ENCODE data around the gene GSTM2. TPM values are rescaled to one million over a fixed set of nuclear protein-coding genes. Genes with fewer than 3 reads are reported as not detected.

The GSTM2 gene
- total RNA-seq, 1 experiment from 2014 or later = 14.9 TPM

GRCh38 chr1:109620841-109621286, 47.0 kb upstream of the GSTM2 start:
- peak overlapping the region; percentile 97 for H3K4me2 ChIP-seq (ENCODE audit: insufficient read depth, insufficient read length, low read length)
- Mint-ChIP-seq H3K27ac (peak overlapping the region in 1 of 3 experiments; percentile 64; a peak in 2 of 7 replicates), H3K4me3 (peak overlapping the region; percentile 93 to 94), H3K36me3 (ENCODE audit: insufficient read depth in 1 of 3, low read depth in 3 of 3) (no peaks in the 10 kb centered on the region; a peak in 1 of 7 replicates), H3K9me3 (no peaks in the 10 kb centered on the region), H3K27me3 (ENCODE audit: low read depth) (no peaks in the 10 kb centered on the region; the same call in 1 of the 2 replicates), H3K4me1 (peaks cover 41 to 55% of the 10 kb centered on the region in 2 experiments)
- no peaks in the 10 kb centered on the region; the same call in 1 of the 2 replicates for H3K4me1 ChIP-seq (ENCODE audit: insufficient read depth, low read length)
- peak; percentile 93 for DNase-seq
- no peak overlapping the region for H3K23ac ChIP-seq (ENCODE audit: insufficient read length, low read depth, low read length)
- H2BK5ac ChIP-seq (ENCODE audit: insufficient read length, low read length) = no peak overlapping the region
- H3K27ac ChIP-seq (ENCODE audit: insufficient read length, low read depth, low read length) = no peak overlapping the region
- peaks cover 2% of the 10 kb centered on the region for H4K20me1 ChIP-seq (ENCODE audit: control insufficient read depth, insufficient read depth, insufficient read length)
- no peak overlapping the region for H2BK120ac ChIP-seq (ENCODE audit: low read depth, low read length, poor library complexity, severe bottlenecking)
- peaks cover 12% of the 10 kb centered on the region for H3K23me2 ChIP-seq (ENCODE audit: insufficient read length, low read depth, low read length, poor library complexity, severe bottlenecking)
- no peak overlapping the region for H3K56ac ChIP-seq (ENCODE audit: insufficient read length, low read depth, low read length)
- no peak overlapping the region for H2AK5ac ChIP-seq (ENCODE audit: insufficient read length, low read length)
- H3K9ac ChIP-seq (ENCODE audit: extremely low read depth, insufficient read length, low read length) = peak overlapping the region; percentile 35
- no peak overlapping the region for H3K14ac ChIP-seq (ENCODE audit: insufficient read depth, low read length)
- H4K8ac ChIP-seq (replicated peaks; ENCODE audit: insufficient read length, low read depth, low read length) = no peak overlapping the region
- no peak overlapping the region for H2BK20ac ChIP-seq (ENCODE audit: low read depth, low read length, poor library complexity, severe bottlenecking)
- no peak overlapping the region for H4K5ac ChIP-seq (ENCODE audit: insufficient read length, low read depth, low read length)
- H3K4ac ChIP-seq (ENCODE audit: low read depth, low read length) = no peak overlapping the region
- H3K9me3 ChIP-seq (ENCODE audit: control insufficient read depth, low read depth, low read length) = no peaks in the 10 kb centered on the region
- H4K91ac ChIP-seq (ENCODE audit: insufficient read length, low read depth, low read length) = no peak overlapping the region
- WGBS (ENCODE audit: extremely low coverage, insufficient read length, low lambda C conversion rate) = no CpG with 5 or more reads among the region's 18 CpGs
- no peak overlapping the region for H2BK12ac ChIP-seq (ENCODE audit: insufficient read length, low read depth, low read length)
- no peak overlapping the region for H2AFZ ChIP-seq (ENCODE audit: low read length)
- H3T11ph ChIP-seq (ENCODE audit: low read length) = no peak overlapping the region
- no peaks in the 10 kb centered on the region for H3K27me3 ChIP-seq (ENCODE audit: insufficient read depth, low read length)
- H3K18ac ChIP-seq (ENCODE audit: insufficient read length, low read depth, low read length) = no peak overlapping the region
- H3K79me2 ChIP-seq (ENCODE audit: insufficient read depth, low read length) = peaks cover 6% of the 10 kb centered on the region; the same call in 1 of the 2 replicates
- H2BK15ac ChIP-seq (ENCODE audit: low read depth, low read length) = no peak overlapping the region
- no peaks in the 10 kb centered on the region for H3K79me1 ChIP-seq (ENCODE audit: insufficient read depth, low read depth, low read length, poor library complexity, severe bottlenecking)
- TF ChIP-seq CTCF (conservative IDR thresholded peaks at IDR 0.05) = no peak
